C4-2B (cell line): ENCODE measurements around the gene RAC3.

Experiments
- ZFX ChIP-seq: fragments of 450-650 bp; IDR thresholded peaks from 2 replicates; pipeline ENCODE4 v1.6.1; 2017
- TF ChIP-seq, protein P1 (sequence below): fragments of 450-650 bp; conservative IDR thresholded peaks from 2 replicates; pipeline ENCODE4 v1.5.1; 2017; ENCODE audit warnings: mild to moderate bottlenecking

DNA sequence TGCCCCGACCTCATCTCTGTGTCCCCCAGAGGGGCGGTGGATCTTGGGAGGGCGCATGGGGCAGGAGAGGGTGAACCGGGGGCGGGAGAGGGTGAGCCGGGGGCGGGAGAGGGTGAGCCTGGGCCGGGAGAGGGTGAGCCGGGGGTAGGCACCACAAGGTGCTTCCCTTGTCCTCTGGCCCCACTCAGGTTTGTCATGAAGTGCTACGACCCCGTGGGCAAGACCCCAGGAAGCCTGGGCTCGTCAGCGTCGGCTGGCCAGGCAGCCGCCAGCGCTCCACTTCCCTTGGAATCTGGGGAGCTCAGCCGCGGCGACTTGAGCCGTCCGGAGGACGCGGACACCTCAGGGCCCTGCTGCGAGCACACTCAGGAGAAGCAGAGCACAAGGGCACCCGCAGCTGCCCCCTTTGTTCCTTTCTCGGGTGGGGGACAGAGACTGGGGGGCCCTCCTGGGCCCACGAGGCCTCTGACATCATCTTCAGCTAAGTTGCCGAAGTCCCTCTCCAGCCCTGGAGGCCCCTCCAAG, 35.2 kb upstream of the RAC3 start:
- TF ChIP-seq, protein P1, sequence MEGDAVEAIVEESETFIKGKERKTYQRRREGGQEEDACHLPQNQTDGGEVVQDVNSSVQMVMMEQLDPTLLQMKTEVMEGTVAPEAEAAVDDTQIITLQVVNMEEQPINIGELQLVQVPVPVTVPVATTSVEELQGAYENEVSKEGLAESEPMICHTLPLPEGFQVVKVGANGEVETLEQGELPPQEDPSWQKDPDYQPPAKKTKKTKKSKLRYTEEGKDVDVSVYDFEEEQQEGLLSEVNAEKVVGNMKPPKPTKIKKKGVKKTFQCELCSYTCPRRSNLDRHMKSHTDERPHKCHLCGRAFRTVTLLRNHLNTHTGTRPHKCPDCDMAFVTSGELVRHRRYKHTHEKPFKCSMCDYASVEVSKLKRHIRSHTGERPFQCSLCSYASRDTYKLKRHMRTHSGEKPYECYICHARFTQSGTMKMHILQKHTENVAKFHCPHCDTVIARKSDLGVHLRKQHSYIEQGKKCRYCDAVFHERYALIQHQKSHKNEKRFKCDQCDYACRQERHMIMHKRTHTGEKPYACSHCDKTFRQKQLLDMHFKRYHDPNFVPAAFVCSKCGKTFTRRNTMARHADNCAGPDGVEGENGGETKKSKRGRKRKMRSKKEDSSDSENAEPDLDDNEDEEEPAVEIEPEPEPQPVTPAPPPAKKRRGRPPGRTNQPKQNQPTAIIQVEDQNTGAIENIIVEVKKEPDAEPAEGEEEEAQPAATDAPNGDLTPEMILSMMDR, result no peak
- TF ChIP-seq ZFX, result no peak
